Measurements from ENCODE around the gene CERT1. TPM values are rescaled to one million over a fixed set of nuclear protein-coding genes. Genes with fewer than 3 reads are reported as not detected.

Gene CERT1
- 25.6 to 33.8 TPM (median 29.7 TPM) in 5 replicates for total RNA-seq (2022; extraction: Qiagen RNA extraction; ENCODE audit: low read depth)

GRCh38 chr5:75511435-75512382 lies at the start of gene CERT1, which contains the start of gene POLK:
TSS of gene CERT1 (minus strand) at chr5:75511629. CDS start at chr5:75511207, 422 bp downstream.
TSS of gene POLK (plus strand) at chr5:75511891.

GRCh38 chr5:75336615-75337336 lies 174.7 kb downstream of the CERT1 start, which contains the start of gene HMGCR:
TSS of gene HMGCR (plus strand) at chr5:75337220. CDS start at chr5:75342606, 5,386 bp downstream.

Other genes with a start within 250 kb of the CERT1 start
- 29.9 to 34.1 TPM (median 31.5 TPM) in 5 replicates for gene HMGCR, start 174.4 kb downstream of the CERT1 start, total RNA-seq (2022; extraction: Qiagen RNA extraction; ENCODE audit: low read depth)
- gene POLK, start 262 bp upstream of the CERT1 start, total RNA-seq (2022; extraction: Qiagen RNA extraction; ENCODE audit: low read depth), result 9.2 to 15.2 TPM (median 12.5 TPM) in 5 replicates
- 0.09 to 0.16 TPM (median 0.10 TPM) in 3 of 5 replicates, not detected in the others for gene ANKDD1B, start 99.8 kb upstream of the CERT1 start, total RNA-seq (2022; extraction: Qiagen RNA extraction; ENCODE audit: low read depth)
- 10.3 to 13.8 TPM (median 11.9 TPM) in 5 replicates for gene POC5, start 205.8 kb upstream of the CERT1 start, total RNA-seq (2022; extraction: Qiagen RNA extraction; ENCODE audit: low read depth)

Measured in A549 treated with DMSO at 1 μM for 4 hours (cell line).